ENCODE measurements around the gene LHPP.

LHPP gene

DNA sequence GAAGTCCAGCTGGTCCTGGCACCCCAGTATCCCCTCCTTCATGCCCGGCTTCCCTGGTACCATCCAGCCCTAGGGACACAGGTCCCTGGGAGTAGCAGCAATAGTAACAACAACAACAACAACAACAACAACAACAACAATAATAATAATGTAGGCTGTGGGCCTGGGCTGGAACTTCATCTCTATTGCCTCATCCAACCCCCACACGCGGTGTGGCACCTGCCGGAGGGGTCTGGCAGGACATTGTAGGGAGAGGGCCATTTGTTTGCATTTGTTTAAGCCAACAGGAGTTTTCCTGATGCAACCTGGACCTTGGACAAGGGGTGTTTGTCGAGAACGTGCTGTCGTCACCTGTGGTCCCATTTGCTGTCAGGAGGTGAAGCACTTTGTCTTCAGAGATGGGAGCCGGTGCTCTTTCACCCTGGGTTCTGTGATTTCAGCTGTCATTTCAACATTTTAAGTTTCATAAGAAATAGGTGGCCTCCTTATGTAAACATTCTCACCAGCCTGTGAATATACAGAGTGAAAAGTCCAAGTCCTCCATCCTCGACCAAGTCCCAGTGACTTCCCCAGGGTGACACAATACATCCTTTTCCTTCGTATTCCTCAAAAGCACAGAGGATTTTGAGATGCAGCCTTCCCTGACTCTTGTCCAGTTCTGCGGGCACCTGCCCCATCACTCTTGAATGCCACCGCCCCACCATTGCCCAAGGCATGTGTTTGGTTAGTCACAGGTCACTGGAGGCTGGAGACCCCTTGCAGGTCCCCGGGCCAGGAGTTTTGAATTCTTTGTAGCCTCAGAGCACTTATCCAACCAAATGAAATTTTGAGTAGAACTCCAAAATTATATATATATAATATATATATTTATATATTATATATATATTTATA, 9.2 kb downstream of the LHPP start:
- DNase-seq (ENCODE audit: low spot score), result no peak

DNA sequence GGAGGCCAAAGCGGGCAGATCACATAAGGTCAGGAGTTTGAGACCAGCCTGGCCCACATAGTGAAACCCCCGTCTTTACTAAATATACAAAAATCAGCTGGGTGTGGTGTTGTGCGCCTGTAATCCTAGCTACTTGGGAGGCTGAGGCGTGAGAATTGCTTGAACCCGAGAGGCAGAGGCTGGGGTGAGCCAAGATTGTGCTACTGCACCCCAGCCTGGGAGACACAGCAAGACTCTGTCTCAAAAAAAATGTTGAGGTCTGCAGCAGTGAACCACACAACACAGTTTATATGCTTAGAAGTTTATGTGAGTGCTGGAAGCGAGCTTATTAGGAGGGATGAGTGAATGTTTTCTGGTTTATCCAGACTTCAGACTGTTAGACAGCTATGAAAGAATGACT, 10.4 kb downstream of the LHPP start:
- DNase-seq (ENCODE audit: low spot score), result no peak

DNA sequence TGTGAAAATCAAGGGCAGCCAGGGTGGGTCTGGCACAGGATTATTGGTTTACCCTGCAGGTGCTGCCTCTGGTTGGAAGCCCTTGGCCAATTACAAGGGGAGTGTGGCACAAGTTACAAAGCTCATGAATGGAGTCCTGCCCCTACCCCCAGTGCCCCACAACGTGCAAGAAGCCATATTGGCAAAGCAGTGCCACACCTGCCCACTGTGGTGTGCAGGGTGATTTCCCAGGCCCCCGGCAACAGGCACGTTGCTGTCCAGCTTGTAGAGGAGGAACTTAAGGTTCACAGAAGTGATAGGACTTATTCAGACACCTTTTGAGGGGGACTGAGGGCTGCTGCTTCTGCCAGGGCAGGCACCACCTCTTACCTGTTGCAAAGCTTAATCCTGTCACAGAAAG, 11.4 kb downstream of the LHPP start:
- DNase-seq (ENCODE audit: low spot score), result no peak

DNA sequence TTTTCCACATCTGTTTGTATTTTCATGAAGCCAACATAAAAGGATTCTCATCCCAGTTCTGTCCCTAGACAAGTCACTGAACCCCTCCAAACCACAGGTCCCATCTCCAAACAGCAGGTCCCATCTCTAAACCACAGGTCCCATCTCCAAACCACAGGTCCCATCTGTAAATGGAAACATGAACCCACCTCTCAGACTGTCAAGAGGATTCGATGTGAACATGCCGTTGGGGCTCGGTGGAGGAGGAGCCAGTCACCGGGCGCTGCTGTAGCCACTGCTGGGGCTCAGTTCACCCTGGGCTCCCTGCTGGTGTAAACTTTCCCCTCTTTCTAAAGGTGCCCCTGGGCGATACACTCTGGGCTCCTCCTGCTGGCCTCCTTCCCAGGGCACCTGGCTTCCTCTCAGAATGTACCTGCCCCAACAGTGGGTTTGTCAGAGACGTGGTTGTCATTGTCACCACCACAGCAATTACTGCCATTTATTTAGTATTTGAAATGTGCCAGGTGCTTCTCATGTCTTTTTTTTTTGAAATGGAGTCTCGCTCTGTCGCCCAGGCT, 13.0 kb downstream of the LHPP start:
- no peak for DNase-seq (ENCODE audit: low spot score)

DNA sequence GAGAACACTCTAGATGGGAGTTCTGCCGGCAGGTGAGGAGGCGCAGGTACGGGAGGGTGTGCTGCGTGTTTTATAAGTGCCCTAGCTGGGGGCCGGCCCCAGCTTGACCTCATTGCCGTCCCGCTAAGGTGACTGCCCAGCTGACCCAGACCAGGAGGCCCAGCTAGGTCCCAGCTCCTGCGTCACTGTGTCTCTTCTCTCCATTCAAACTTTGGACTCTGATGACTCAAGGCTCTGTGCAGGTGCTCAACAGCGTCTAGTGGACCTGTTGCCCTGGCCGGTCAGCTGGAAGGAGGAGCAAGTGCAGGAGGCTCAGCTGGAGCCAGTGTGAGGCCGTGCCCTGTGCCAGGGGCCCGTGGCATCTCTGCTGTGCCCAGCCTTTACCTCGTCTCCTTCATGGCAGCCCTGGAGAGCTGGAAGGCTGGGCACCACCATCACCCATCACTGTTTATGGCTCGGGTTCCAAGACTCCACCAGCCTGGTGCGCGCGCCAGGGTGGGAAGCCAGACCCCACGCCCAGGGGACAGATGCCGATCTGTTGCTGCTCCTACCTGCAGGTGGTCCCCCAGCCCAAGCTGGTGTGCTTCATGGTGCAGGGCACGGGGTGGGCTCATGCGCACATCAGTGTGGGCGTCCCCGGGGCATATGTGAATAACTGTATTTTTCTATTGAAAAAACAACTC, 14.6 kb downstream of the LHPP start:
- no peak for DNase-seq (ENCODE audit: low spot score)

DNA sequence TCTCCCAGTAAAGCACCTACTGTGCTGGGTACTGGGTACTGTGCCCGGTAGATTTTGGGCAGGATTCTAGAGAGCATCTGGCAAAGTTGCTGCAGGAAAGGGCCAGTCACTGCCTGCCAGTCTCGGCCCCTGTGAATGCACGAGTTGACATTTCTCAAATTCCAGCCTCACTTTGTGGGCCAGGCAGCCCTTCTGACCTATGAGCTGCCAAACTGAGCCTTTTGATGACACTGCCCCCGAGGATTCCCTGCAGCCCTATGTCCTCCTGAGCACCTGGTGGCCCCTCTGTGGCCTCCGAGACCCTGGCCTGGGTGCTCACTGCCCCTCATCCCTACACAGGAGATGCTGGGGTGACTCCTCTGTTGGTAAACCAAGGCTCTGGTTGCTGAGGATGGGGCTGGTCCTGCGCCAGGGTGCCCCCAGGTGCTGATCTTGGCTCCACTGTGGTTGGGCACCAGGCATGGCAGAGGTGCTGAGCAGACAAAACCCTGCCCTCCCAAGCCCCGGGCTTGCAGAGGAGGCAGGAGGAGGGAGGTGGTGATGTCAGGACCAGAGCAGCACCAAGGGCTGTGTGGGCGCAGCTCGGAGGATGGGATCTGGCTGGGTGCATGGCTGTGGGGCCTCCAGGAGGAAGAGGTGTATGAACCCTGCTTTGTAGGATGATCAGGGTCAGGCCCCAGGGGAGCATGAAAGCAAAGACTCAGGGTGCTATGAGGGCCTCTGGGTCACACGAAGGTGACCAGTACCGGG, 16.2 kb downstream of the LHPP start:
- DNase-seq (ENCODE audit: low spot score), result no peak

DNA sequence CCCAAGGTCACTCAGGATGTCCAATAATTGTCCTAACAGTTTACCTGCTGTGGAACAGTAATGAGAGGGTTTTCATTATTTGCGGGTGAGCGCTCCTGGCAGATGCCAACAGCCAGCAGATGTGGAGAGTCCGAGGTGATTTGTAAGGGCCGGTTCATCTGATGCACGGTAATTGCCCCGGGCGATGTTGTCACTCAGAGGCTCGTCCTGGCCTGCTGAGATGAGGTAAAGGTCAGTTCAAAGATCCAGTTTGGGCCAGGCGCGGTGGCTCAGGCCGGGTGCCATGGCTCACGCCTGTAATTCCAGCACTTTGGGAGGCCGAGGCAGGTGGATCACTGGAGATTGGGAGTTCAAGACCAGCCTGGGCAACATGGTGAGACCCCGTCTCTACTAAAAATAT, 16.9 kb downstream of the LHPP start:
- DNase-seq (ENCODE audit: low spot score), result no peak

DNA sequence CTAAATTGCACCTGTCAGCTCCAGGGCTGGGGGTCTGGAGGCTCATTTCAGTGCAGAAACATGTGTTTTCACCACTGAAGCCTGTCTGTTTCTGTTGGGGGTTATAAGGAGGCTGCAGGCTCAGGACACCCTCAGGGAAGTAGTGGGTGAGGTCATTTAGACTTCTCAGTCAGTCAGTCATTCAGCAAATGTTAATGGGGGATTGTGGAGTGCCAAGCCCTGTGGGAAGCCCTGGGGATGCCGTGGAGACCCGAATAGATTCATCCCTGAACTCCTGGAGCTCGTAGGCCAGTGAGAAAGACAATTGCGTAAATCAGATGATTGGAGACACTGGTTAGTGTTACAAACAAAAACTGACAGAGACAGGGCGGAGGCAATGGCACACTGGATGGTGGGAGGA, 19.2 kb downstream of the LHPP start:
- DNase-seq (ENCODE audit: low spot score), result no peak

DNA sequence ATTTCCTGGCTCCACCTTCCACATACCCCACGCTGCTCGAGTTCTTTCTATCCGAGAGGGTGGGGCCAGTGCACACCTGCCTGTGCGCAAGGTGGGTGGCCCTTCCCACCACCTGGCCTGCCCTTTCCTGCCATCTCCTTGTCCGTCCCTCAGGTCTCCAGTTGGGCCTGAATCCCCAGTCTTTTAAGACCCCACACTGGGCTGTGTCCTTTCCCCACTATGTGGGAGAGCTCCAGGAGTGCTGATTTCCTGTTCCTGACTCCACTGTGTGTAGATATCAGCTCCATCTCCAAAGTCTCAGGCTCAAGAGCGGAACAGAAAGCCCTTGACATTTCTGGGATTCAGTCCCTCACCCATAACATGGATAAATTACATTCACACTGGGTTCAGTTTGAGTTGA, 20.1 kb downstream of the LHPP start:
- no peak for DNase-seq (ENCODE audit: low spot score)

DNA sequence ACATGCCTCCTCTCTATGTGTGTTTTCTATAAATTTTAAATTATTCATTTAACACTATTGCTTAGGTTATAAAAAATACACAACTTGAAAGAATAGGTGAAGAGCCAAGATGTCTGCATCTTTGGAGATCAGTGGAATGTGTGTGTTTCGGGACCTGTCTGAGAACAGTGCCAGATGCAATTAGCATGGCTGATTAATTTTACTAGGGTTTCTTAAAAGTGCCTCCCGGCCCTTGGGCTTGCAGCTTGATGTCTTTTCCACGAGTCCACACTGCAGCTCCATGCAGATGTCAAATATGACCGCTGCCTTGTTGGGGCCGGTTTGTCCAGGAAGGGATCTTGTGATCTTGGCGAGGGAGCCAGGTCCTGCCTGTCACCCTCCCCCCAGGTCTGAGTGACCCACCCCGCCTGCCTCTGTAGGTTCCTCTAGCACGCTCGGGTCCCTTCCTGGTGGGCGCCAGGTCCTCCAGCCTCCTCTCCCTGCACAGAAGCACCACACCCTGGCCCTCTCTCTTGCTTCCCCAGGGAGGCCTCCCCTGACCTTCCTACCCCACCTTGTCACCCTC, 20.7 kb downstream of the LHPP start:
- no peak for DNase-seq (ENCODE audit: low spot score)

DNA sequence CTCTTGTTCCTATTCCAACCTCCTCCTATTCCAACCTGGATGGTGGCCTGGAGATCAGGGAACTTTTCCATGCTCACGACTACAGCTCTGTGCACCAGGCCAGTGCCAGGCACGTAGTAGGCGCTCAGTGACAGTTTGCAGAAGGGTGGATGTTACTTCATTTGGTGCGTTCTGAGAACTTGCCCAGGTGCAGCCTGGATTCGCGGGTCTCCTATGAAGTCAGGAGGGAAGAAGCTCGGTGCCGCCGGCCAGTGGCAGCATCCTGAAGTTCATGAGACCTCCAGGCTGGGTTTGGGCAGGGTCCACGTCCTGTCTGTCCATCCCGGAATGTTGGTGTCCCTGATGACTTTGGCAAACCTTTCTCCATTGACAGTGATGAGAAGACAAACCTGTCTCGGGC, 21.3 kb downstream of the LHPP start:
- no peak for DNase-seq (ENCODE audit: low spot score)

DNA sequence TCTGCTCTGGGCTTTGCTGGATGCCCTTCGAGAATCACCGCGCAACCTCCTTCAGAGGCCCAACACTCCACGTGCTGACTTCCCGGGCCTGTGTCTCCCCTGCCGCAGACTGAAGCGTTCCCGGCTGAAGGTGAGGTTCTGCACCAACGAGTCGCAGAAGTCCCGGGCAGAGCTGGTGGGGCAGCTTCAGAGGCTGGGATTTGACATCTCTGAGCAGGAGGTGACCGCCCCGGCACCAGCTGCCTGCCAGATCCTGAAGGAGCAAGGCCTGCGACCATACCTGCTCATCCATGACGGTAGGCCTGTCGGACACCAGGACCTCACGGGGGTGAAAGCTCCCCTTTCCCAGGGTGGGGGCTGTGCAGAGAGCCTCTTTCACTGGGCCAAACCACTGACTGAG, 22.4 kb downstream of the LHPP start:
- DNase-seq (ENCODE audit: low spot score), result no peak

DNA sequence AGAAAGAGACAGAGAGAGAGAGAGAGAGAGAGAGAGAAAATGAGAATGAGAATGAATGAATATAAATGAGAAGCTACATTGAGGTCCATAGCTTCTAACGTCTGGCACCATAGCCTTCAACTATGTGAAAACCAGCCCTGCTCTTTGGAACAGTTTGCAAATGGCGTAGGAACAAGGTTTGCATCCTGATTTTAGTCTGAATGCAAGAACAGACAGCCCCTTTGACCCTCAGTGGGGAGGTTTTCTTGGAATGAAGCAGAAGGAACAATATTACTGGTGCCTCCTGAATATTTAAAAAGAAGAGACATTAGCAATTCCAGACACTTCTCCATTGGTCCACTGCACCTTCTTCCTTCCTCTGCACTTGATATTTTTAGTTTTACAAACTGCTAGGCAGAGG, 23.0 kb downstream of the LHPP start:
- DNase-seq (ENCODE audit: low spot score), result no peak

DNA sequence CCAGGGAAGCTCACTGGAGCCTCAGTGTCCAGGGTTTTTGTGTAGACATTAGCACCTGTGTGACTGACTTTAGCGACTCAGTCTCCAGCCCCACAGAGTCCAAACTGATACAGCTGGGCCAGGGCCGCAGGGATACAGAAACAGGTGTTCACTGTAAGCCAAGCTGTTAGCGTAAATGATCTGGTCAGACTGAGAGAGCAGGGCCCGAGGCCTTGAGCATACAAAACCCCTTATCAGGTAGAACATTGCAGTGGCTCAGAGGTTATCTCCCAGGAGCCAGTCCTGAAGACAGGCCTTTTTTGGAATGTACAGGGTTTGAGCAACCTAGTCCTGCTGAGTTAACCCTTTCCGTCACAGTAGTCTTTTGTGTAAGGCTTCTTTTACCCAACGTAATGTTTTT, 25.0 kb downstream of the LHPP start:
- no peak for DNase-seq (ENCODE audit: low spot score)

DNA sequence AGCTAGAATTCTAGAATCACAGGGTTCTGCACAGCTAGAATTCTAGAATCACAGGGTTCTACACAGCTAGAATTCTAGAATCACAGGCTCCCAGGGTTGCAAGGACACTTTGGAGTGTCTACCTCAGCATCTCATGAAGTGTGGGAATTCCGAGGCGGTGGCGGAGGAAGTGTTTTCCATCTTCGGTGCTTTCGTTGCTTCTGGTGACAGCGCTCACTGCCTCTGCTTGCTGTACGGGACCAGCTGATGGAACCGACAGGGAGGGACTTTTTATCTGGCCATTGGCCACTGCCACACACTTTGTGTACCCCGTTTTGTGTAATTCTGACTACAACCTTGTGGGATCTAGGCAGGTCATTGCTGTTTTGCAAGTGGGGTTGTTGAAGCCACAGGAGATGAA, 29.5 kb downstream of the LHPP start:
- DNase-seq (ENCODE audit: low spot score), result no peak

DNA sequence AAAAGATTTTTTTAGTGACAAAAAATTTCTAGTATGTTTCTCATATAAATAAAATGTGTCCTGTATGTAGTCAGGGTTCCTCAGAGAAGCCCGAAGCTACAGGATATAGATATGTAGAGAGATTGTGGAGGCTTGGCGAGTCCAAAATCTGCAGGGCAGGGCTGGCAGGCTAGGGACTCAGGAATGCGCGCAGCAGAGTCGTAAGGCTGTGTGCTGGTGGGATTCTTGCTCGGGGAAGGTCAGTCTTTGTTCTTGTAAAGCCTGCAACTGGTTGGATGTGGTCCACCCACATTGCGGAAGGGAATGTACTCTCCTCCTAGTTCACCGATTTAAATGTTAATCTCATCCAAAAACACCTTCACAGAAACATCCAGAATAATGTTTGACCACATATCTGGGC, 30.6 kb downstream of the LHPP start:
- DNase-seq (ENCODE audit: low spot score), result no peak

DNA sequence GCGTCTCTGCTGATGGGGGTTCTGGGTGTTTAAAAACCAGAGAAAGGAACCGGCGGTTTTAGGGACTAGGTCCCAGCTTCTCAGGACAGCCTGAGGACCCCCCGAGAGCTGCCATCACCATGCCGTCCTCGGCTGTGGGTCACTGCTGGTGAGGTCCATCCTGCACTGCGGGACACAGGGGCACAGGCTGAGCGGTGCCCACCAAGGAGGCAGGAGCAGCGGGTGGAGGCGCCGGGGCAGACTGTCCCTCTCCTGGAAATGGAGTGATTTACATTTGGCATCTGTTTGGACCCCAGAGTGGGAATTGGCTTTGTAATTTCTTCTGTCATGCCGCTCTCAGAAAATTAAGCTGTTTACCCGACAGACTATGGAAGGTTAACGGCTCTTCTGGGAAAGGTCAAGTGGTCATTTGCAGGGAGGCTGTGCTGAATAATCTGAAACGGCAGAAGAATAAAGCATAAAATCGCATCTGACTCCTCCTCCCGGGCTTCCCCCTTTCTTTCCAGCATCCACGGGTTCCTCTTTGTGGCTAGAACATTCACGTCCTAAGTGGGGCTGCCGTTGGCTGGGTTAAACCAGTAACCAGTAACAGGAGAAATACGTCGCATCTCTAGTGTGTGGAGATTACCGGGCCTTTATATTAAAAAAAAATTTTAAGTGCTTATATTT, 31.7 kb downstream of the LHPP start:
- DNase-seq (ENCODE audit: low spot score), result no peak

DNA sequence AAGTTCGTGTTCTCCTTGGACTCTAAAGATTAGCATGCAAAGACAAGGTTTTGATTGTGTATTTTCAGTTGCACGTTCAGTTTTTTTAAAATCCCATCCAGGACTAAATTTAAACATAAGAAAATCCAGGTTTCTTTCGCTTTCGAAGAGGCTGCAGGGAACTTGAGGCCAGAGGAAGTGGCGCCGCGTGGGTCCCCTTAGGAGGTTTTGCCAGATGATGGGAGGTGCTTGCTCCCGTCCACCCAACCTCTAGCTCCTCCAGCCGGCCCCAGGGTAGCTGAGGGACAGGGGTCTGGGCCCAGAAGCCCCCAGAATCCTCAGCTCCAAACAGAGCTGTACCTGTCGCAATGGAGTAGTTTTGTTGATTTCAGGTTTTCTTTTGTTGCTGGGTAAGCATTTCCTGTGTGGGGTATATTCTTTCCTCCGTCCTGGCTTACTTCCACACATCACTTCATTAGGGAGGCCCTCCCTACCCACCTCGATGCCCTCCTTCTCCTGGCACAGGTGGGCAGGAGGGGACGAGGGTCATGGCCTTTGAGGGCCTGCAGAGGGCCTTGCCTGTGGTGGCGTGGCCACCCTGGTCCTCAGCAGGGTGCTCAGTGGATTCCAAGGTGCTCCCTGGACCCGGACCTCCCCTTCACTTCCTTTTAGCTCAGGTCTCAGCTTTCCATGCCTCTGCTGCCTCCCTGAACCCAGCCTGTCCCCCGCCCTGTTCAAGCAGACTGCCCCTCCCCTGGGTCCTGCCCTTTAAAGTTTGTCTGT, 32.6 kb downstream of the LHPP start:
- DNase-seq (ENCODE audit: low spot score), result no peak

DNA sequence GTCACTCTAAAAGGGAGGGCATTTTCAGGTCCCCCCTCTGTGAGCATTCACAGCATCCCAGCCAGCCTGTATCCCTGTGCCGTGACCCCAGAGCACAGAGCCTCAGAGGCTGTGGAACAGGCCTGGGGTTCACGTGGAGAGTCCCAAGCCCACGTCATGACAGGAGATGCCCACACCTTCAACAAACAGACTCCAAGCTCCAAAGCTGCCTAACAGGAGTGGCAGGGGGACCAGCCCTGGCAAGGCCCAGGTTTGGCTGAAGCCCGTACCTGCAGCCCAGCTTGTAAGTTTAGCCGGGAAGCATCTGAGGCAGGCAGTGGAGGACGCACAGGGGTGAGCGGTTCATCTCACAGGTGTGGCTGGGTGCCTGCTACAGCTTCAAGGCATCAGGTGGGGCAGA, 33.5 kb downstream of the LHPP start:
- DNase-seq (ENCODE audit: low spot score), result no peak

DNA sequence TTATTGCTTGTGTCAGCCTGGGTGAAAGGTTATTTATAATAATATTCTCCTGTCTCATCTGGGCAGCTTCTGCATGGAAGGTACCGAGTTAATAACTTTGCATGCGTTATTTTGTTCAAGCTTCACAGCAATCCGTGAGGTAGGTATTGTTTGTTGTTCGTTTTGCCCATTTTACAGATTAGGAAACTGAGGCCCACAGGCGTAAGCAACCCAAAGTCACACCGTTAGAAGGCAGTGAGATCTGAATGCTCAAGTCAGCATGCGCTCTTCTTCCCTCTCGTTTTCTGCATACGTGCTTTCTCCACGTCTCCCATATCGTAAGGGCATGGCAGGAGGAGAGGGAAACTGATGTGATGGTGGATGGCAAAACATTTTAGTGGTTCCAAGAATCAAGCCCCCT, 34.1 kb downstream of the LHPP start:
- no peak for DNase-seq (ENCODE audit: low spot score)

DNA sequence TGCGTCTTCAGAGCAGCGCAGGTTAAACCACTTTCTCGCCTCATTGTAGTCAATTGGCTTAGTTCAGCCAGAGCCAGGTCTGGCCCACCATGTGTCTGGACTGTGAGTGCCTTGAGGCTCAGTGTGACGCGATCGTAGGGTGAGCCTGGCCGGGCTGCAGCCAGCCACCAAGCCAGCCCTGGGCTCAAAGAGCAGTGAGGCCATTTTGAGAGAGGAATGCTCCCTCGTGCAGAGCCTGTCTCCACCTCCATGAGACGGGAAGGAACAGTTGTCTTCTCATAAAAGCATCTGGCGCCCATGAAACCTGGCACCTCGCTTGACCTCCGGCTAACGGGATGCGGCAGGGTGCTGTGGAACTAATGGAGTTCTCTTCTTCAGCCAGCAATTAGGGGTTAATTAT, 34.5 kb downstream of the LHPP start:
- DNase-seq (ENCODE audit: low spot score), result no peak
